ENCODE data around the gene TARS2.

TARS2 gene

GRCh38 chr1:150486966-150487762 lies at the start of gene TARS2:
TARS2 (plus strand) TSS chr1:150487419; CDS start chr1:150487451, 32 bp downstream.
- peak within 1 kb of the TSS; percentile 86 for H3K4me3 ChIP-seq (ENCODE audit: low read depth, low read length)
- TF ChIP-seq CTCF (IDR thresholded peaks at IDR 0.05; ENCODE audit: insufficient read depth, low read length, missing control alignments) = no peak
- peak; percentile 91 for DNase-seq (ENCODE audit: low read depth, low spot score)
- POLR2A ChIA-PET = interaction anchor here (1.5 kb wide), 1 partner anchor 28 kb away, joined by 5 read pairs; the partner anchor contains the start of gene FALEC
- CTCF ChIA-PET = interaction anchor here (0.5 to 4.1 kb wide), 8 partner anchors 10 to 132 kb away, joined by 3 to 28 read pairs (median 4); partner anchors contain the start of gene FALEC

DNA sequence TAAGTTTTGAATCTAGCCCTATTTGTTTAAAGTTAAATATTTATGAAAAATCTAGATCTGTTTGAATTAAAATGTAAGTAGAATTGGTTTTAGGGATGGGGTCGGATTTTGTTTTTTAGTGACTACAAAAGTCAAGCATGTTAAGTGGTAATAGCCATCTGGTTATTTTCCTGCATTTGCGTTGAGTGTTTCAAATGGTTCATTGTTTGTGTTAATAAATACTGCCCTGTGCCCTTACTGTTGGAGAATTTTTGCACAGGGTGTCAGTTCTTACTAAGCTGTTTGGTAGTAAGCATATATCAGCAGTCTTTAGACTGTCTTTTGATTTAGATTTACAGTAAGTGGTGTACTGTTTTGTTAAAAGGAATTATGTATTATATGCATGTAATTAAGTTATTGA lies 46.1 kb upstream of the TARS2 start:
- ChIA-PET CTCF (interaction anchor here (1.0 to 1.5 kb wide), 3 partner anchors 12 to 22 kb away, joined by 3 to 4 read pairs (median 3); no protein-coding TSS in a partner anchor), POLR2A (no interaction called here)
- TF ChIP-seq CTCF (IDR thresholded peaks at IDR 0.05; ENCODE audit: insufficient read depth, low read length, missing control alignments) = no peak
- no peak overlapping the region for H3K4me3 ChIP-seq (ENCODE audit: low read depth, low read length)
- no peak for DNase-seq (ENCODE audit: low read depth, low spot score)

DNA sequence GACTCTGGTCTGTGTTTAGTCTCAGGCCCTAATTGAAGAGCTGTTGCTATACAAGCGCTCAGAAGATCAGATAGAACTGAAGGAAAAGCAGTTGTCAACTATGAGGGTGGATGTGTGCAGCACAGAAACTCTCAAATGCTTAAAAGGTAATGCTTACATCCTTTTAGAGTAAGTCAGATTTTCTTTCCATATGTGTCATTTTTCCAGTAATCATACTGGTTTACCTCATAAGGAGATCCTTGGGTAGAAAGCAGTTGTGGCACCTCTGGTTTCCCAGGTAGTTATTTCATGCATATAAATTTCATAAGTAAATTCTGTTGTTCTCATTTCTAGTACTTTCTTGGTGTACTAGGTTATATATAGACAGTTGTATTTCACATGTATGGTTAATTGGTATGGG lies 43.0 kb upstream of the TARS2 start:
- no peak for TF ChIP-seq CTCF (IDR thresholded peaks at IDR 0.05; ENCODE audit: insufficient read depth, low read length, missing control alignments)
- ChIA-PET POLR2A (no interaction called here), CTCF (interaction anchor here (1.2 to 1.5 kb wide), 4 partner anchors 9 to 189 kb away, joined by 3 read pairs; no protein-coding TSS in a partner anchor)
- no peak overlapping the region for H3K4me3 ChIP-seq (ENCODE audit: low read depth, low read length)
- no peak for DNase-seq (ENCODE audit: low read depth, low spot score)

DNA sequence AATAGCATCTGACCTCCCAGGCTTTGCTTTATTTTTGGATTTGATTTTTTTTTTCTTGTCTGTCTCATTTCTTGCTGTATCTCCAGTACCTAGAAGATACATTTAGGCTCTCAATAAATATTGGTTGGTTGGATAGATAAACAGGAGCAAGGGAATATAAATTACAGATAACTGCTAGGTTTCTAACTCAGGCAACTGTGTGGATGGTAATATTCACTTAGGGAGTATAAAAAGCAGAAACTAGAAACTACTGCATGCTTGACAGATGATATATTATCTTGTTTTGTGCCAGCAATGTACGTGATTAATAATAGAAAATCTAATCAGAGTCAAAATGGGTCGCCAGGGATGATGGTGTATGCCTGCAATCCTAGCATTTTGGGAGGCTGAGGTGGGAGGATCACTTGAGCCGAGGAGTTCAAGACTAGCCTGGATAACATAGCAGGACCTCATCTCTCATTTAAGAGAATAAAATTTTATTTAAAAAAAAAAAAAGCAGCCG lies 31.0 kb upstream of the TARS2 start:
- POLR2A ChIA-PET = no interaction called here
- TF ChIP-seq CTCF (IDR thresholded peaks at IDR 0.05; ENCODE audit: insufficient read depth, low read length, missing control alignments) = no peak
- CTCF ChIA-PET = no interaction called here
- H3K4me3 ChIP-seq (ENCODE audit: low read depth, low read length) = no peak overlapping the region
- no peak for DNase-seq (ENCODE audit: low read depth, low spot score)

- TF ChIP-seq CTCF (IDR thresholded peaks at IDR 0.05; ENCODE audit: insufficient read depth, low read length, missing control alignments) = peak; percentile 71
- DNase-seq (ENCODE audit: low read depth, low spot score) = no peak
- CTCF ChIA-PET = interaction anchor here (0.7 to 5.7 kb wide), 9 partner anchors 10 to 535 kb away, joined by 3 to 43 read pairs (median 5); partner anchors contain the start of gene TARS2
- POLR2A ChIA-PET = no interaction called here
- no peak overlapping the region for H3K4me3 ChIP-seq (ENCODE audit: low read depth, low read length)
These were observed 22.8 kb upstream of the TARS2 start for GRCh38 chr1:150464422-150464826.

- ChIA-PET POLR2A (no interaction called here), CTCF (interaction anchor here (0.7 to 2.3 kb wide), 2 partner anchors 50 to 66 kb away, joined by 3 to 15 read pairs; no protein-coding TSS in a partner anchor)
- H3K4me3 ChIP-seq (ENCODE audit: low read depth, low read length) = no peak overlapping the region
- no peak for DNase-seq (ENCODE audit: low read depth, low spot score)
- TF ChIP-seq CTCF (IDR thresholded peaks at IDR 0.05; ENCODE audit: insufficient read depth, low read length, missing control alignments) = no peak
These were observed 20.3 kb upstream of the TARS2 start for GRCh38 chr1:150466964-150467363.
